ENCODE data around the gene GARNL3.

The GARNL3 gene

DNA sequence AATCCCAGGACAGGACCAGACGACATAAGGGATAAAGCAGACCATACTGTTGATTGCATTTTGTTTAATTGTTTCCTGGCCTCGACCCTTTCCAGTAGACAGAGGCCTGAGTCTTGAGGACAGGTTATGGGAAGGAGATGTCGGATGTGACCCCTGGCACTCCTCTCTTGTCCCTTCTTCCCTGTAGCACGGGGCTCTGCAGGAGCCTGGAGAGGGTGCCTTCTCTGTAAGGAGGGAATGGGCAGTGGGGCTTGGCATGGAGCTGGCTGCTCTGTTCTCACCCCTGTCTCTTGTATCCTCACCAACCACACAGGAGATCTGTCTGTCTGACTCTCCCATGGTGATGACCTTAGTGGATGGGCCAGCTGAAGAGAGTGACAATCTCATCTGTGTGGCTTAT is 92.3 kb downstream of the GARNL3 start:
- TF ChIP-seq, protein P1, sequence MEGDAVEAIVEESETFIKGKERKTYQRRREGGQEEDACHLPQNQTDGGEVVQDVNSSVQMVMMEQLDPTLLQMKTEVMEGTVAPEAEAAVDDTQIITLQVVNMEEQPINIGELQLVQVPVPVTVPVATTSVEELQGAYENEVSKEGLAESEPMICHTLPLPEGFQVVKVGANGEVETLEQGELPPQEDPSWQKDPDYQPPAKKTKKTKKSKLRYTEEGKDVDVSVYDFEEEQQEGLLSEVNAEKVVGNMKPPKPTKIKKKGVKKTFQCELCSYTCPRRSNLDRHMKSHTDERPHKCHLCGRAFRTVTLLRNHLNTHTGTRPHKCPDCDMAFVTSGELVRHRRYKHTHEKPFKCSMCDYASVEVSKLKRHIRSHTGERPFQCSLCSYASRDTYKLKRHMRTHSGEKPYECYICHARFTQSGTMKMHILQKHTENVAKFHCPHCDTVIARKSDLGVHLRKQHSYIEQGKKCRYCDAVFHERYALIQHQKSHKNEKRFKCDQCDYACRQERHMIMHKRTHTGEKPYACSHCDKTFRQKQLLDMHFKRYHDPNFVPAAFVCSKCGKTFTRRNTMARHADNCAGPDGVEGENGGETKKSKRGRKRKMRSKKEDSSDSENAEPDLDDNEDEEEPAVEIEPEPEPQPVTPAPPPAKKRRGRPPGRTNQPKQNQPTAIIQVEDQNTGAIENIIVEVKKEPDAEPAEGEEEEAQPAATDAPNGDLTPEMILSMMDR (IDR thresholded peaks at IDR 0.05; ENCODE audit: insufficient read depth, low read depth, low read length, missing control alignments) = no peak
- no peak overlapping the region for H3K4me3 ChIP-seq (ENCODE audit: low read length)
- DNase-seq (ENCODE audit: low read depth) = no peak

- no peak for DNase-seq (ENCODE audit: low read depth)
- no peak overlapping the region for H3K4me3 ChIP-seq (ENCODE audit: low read length)
- TF ChIP-seq, protein P1 (IDR thresholded peaks at IDR 0.05; ENCODE audit: insufficient read depth, low read depth, low read length, missing control alignments) = no peak
These were observed 93.5 kb downstream of the GARNL3 start for GRCh38 chr9:127358023-127358535.

GRCh38 chr9:127358770-127359169 is 94.2 kb downstream of the GARNL3 start:
- no peak for DNase-seq (ENCODE audit: low read depth)
- H3K4me3 ChIP-seq (ENCODE audit: low read length) = no peak overlapping the region
- TF ChIP-seq, protein P1 (IDR thresholded peaks at IDR 0.05; ENCODE audit: insufficient read depth, low read depth, low read length, missing control alignments) = no peak

- no peak overlapping the region for H3K4me3 ChIP-seq (ENCODE audit: low read length)
- TF ChIP-seq, protein P1 (IDR thresholded peaks at IDR 0.05; ENCODE audit: insufficient read depth, low read depth, low read length, missing control alignments) = no peak
- DNase-seq (ENCODE audit: low read depth) = peak; percentile 22
These were observed 95.7 kb downstream of the GARNL3 start for GRCh38 chr9:127360250-127360649.

DNA sequence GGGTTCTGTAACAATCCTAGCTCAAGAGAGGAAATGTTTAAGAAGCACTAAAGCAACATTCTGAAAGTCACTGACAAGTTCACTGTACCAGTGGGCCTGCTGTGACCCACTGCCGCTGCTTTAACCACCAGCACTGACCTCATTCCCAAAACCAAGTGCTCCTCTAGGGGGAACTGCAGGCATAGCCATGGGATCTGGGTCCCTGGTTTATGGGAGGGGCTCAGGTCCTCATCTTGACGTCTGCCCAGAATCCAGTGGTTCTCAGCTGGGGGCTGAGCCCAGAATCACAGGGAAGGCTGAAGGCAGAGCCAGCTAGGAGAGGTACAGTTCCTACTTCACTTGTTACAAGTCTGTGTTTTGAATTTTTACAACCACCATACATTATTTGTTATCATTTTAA is 96.3 kb downstream of the GARNL3 start:
- TF ChIP-seq, protein P1 (IDR thresholded peaks at IDR 0.05; ENCODE audit: insufficient read depth, low read depth, low read length, missing control alignments) = peak; percentile 40
- H3K4me3 ChIP-seq (ENCODE audit: low read length) = no peak overlapping the region
- DNase-seq (ENCODE audit: low read depth) = peak; percentile 49

DNA sequence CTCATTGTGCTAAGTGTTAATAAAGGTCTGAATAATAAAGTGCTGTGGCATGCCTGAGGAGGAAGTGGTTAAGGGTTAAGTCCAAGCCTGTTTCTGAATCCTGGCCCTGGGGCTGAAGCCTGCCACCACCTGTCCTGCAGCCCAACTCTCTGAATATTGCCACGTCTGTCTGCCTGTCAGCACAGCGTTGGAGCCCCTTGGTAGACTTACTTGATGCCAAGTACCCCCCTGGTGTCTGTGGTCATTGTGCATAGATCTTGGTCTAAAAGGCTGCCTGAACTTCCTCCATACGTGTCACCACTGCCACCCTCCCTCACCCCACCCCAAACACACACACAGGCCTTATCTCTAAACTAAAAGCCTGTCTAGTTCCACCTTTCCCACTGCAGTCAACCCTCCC is 97.0 kb downstream of the GARNL3 start:
- H3K4me3 ChIP-seq (ENCODE audit: low read length) = no peak overlapping the region
- DNase-seq (ENCODE audit: low read depth) = peak; percentile 91
- TF ChIP-seq, protein P1 (IDR thresholded peaks at IDR 0.05; ENCODE audit: insufficient read depth, low read depth, low read length, missing control alignments) = no peak

DNA sequence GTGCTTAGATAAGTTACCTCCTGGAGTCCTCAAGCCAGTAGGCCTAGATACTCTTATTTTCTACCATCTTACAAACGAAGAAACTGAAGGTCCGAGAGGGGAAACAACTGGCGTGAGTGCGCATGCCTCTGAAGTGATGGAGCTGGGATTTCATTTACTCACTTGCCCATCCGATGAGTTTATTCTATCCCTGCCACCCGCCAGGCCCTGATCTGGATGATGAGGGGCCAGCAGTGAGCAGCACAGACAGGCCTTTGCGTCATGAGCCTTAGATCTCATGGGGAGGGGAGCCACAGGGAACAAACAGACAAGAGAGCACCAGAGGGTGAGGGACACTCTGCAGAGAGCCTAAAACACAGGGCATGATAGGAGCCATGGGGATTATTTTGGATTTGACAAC is 98.3 kb downstream of the GARNL3 start:
- H3K4me3 ChIP-seq (ENCODE audit: low read length) = no peak overlapping the region
- TF ChIP-seq, protein P1 (IDR thresholded peaks at IDR 0.05; ENCODE audit: insufficient read depth, low read depth, low read length, missing control alignments) = no peak
- DNase-seq (ENCODE audit: low read depth) = no peak

Measured in epithelial cell of esophagus (primary cell).